Skeletal muscle satellite cell (primary cell): ENCODE measurements around the gene IRF2BP2.
"Not testable (repeated sequence)": the region's sequence is repeated elsewhere in the genome, so short reads cannot be mapped to it uniquely, and the experiment has no call there.

Experiments
- H3K27me3 ChIP-seq: 2 replicates; pipeline ENCODE4 v1.7.0; 2013; ENCODE audit warnings: low read length; ENCODE audit not compliant: control insufficient read depth, insufficient read depth
- H3K36me3 ChIP-seq: 2 replicates; pipeline ENCODE4 v1.7.0; 2013; ENCODE audit warnings: mild to moderate bottlenecking, control low read depth, low read length; ENCODE audit not compliant: insufficient read depth
- H3K4me1 ChIP-seq: 2 replicates; pipeline ENCODE4 v1.7.0; 2013; ENCODE audit warnings: low read length; ENCODE audit not compliant: control insufficient read depth, insufficient read depth
- H3K4me2 ChIP-seq: 2 replicates; pipeline ENCODE4 v1.7.0; 2013; ENCODE audit warnings: mild to moderate bottlenecking, low read length
- H3K4me3 ChIP-seq: 2 replicates; pipeline ENCODE4 v1.7.0; 2013; ENCODE audit warnings: low read length
- H3K9ac ChIP-seq: 2 replicates; pipeline ENCODE4 v1.7.0; 2013; ENCODE audit warnings: mild to moderate bottlenecking, low read depth, low read length, moderate library complexity
- H3K9me3 ChIP-seq: replicated peaks from 2 replicates; pipeline ENCODE4 v1.7.0; 2013; ENCODE audit warnings: mild to moderate bottlenecking, control low read depth, low read length

The IRF2BP2 gene

GRCh38 chr1:234645964-234646363 lies 36.0 kb upstream of the IRF2BP2 start:
- no peaks in the 10 kb centered on the region for H3K27me3 ChIP-seq
- no peaks in the 10 kb centered on the region for H3K36me3 ChIP-seq
- H3K9ac ChIP-seq, result no peak overlapping the region
- no peak overlapping the region for H3K4me2 ChIP-seq
- H3K4me3 ChIP-seq, result no peak overlapping the region
- H3K4me1 ChIP-seq, result peaks cover 16% of the 10 kb centered on the region
- H3K9me3 ChIP-seq, result peaks cover 5% of the 10 kb centered on the region

DNA sequence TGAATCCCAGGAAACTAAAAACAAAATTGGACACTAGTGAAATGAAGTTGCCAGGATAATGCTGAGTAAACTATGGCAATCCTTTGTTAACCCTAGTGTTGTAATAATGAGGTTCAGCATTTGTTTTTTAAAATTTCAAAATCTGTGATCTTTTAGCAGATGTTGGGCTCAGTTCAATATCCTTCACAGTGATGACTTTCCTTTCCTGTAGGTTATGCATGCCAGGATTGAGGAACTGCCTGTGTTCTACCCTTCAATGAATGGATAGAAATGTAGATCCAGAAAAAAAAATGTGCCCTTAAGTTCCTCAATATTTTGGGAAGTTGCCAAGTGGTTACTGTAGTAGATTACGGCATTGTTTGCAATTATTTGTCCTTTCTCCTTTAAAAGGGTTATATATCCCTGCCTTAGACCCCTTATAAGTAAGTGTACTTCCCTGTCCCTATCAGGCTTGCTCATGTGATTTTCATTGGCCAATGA lies 35.5 kb upstream of the IRF2BP2 start:
- Histone ChIP-seq H3K4me2 (no peak overlapping the region), H3K9me3 (peaks cover 5% of the 10 kb centered on the region)

GRCh38 chr1:234644928-234645327 lies 35.0 kb upstream of the IRF2BP2 start:
- H3K4me2 ChIP-seq, result no peak overlapping the region
- H3K36me3 ChIP-seq, result no peaks in the 10 kb centered on the region
- H3K4me1 ChIP-seq, result peaks cover 16% of the 10 kb centered on the region
- no peak overlapping the region for H3K4me3 ChIP-seq
- no peak overlapping the region for H3K9ac ChIP-seq
- no peaks in the 10 kb centered on the region for H3K27me3 ChIP-seq
- H3K9me3 ChIP-seq, result peaks cover 5% of the 10 kb centered on the region

More for the DNA sequence above, 35.5 kb upstream of the IRF2BP2 start:
- Histone ChIP-seq H3K4me3 (no peak overlapping the region), H3K36me3 (no peaks in the 10 kb centered on the region), H3K27me3 (no peaks in the 10 kb centered on the region), H3K4me1 (peaks cover 16% of the 10 kb centered on the region), H3K9ac (no peak overlapping the region)

DNA sequence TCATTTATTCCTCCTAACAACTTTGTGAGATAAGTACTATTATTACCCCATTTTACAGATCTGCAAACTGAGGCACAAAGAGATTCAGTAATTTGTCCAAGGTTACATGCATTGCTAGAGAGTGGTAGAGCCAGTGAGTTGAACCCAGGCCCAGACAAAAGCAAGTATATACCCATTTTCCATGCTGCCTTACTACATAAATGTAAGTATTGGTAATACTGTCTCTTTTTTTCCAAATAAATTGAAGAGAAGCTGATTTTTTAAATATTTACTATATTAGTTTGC lies 33.8 kb upstream of the IRF2BP2 start:
- H3K4me3 ChIP-seq, result no peak overlapping the region
- H3K9me3 ChIP-seq, result peaks cover 5% of the 10 kb centered on the region
- H3K27me3 ChIP-seq, result no peaks in the 10 kb centered on the region
- no peak overlapping the region for H3K9ac ChIP-seq
- peaks cover 4% of the 10 kb centered on the region for H3K4me1 ChIP-seq
- H3K36me3 ChIP-seq, result no peaks in the 10 kb centered on the region
- H3K4me2 ChIP-seq, result no peak overlapping the region

DNA sequence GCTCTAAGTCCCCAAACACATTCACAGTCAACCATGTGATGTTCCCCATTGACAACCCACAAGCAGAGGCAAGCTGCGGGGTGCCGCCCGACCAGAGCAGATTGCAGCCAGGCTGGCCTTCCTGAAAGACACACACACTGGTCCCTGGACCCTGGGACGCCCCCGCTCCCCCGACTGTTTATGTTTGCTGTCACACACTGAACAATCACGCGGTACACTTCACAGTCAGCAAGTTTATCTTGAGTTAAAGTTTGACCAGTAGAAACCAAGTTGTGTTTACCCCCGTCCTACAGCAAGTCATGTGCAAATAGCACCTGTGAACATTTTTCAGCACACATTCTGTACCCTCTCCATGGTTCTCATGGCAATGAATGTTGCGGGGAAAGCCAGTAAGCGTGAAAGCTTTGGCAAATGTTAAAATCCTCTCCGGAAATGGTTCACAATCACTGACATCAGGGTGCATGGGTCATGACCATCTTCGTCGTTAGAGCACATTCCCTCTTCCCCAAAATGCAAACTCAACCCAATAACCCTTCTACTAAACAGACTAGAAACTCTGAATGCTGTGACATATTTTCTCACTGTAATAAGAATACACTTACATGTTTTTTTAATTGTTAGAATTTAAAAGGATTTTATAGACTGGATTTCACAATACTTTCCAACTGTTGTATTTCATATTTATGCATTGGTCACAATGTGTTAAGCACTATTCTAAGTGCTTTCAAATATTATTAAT lies 33.3 kb upstream of the IRF2BP2 start:
- H3K4me3 ChIP-seq, result no peak overlapping the region
- peaks cover 5% of the 10 kb centered on the region for H3K9me3 ChIP-seq
- H3K9ac ChIP-seq, result no peak overlapping the region

GRCh38 chr1:234642428-234642827 lies 32.5 kb upstream of the IRF2BP2 start:
- peaks cover 5% of the 10 kb centered on the region for H3K9me3 ChIP-seq
- H3K4me2 ChIP-seq, result no peak overlapping the region
- no peak overlapping the region for H3K9ac ChIP-seq
- H3K4me3 ChIP-seq, result no peak overlapping the region
- H3K27me3 ChIP-seq, result no peaks in the 10 kb centered on the region
- H3K4me1 ChIP-seq, result no peaks in the 10 kb centered on the region
- no peaks in the 10 kb centered on the region for H3K36me3 ChIP-seq

More for the DNA sequence above, 33.3 kb upstream of the IRF2BP2 start:
- no peaks in the 10 kb centered on the region for H3K36me3 ChIP-seq
- H3K4me1 ChIP-seq, result peaks cover 3% of the 10 kb centered on the region
- H3K4me2 ChIP-seq, result no peak overlapping the region
- no peaks in the 10 kb centered on the region for H3K27me3 ChIP-seq

GRCh38 chr1:234639961-234640360 lies 30.0 kb upstream of the IRF2BP2 start:
- Histone ChIP-seq H3K9me3 (no peaks in the 10 kb centered on the region), H3K4me3 (no peak overlapping the region), H3K36me3 (no peaks in the 10 kb centered on the region), H3K4me2 (no peak overlapping the region), H3K27me3 (no peaks in the 10 kb centered on the region), H3K9ac (no peak overlapping the region), H3K4me1 (no peaks in the 10 kb centered on the region)

- H3K36me3 ChIP-seq, result no peaks in the 10 kb centered on the region
- H3K9me3 ChIP-seq, result no peaks in the 10 kb centered on the region
- H3K4me1 ChIP-seq, result no peaks in the 10 kb centered on the region
- no peak overlapping the region for H3K4me3 ChIP-seq
- no peaks in the 10 kb centered on the region for H3K27me3 ChIP-seq
- H3K4me2 ChIP-seq, result no peak overlapping the region
- no peak overlapping the region for H3K9ac ChIP-seq
Measured at GRCh38 chr1:234638832-234639799, 29.1 kb upstream of the IRF2BP2 start.

DNA sequence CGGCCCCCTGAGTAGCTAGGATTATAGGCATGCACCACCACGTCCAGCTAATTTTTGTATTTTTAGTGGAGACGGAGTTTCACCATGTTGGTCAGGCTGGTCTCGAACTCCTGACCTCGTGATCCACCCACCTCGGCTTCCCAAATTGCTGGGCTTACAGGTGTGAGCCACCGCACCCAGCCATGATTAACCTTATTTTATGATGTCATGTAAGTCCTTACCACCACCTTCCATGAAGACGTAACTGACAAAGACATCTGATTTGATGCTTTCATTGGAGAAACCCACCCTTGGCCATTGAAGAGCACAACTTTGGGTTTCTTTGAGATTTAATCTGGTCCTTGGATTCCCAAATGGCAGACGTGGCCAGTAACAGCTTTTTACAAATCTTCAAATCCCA lies 24.9 kb upstream of the IRF2BP2 start:
- not testable (repeated sequence) for H3K36me3 ChIP-seq, H3K9ac ChIP-seq, H3K4me2 ChIP-seq, H3K4me3 ChIP-seq, H3K9me3 ChIP-seq, H3K27me3 ChIP-seq
- peaks cover 22% of the 10 kb centered on the region for H3K4me1 ChIP-seq

DNA sequence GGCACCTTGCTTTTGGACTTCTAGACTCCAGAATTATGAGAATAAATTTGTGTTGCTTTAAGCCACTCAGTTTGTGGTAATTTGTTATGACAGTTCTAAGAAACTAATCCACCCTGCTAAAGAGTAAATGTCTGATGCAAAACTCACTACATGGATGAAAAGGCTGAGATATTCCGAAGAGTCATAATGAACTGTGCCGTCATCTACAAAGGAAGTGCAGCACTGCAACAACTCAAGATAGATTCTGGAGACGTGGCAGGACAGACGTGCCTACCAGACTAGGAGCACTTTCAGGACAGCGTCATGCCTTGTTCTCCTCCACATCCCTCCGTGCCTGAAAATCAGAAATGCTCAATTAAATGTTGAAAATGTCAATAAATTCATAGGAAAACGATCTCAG lies 24.4 kb upstream of the IRF2BP2 start:
- Histone ChIP-seq H3K4me3 (no peak overlapping the region), H3K9ac (no peak overlapping the region), H3K36me3 (no peaks in the 10 kb centered on the region), H3K9me3 (no peaks in the 10 kb centered on the region), H3K4me1 (peaks cover 23% of the 10 kb centered on the region), H3K27me3 (no peaks in the 10 kb centered on the region), H3K4me2 (no peak overlapping the region)

DNA sequence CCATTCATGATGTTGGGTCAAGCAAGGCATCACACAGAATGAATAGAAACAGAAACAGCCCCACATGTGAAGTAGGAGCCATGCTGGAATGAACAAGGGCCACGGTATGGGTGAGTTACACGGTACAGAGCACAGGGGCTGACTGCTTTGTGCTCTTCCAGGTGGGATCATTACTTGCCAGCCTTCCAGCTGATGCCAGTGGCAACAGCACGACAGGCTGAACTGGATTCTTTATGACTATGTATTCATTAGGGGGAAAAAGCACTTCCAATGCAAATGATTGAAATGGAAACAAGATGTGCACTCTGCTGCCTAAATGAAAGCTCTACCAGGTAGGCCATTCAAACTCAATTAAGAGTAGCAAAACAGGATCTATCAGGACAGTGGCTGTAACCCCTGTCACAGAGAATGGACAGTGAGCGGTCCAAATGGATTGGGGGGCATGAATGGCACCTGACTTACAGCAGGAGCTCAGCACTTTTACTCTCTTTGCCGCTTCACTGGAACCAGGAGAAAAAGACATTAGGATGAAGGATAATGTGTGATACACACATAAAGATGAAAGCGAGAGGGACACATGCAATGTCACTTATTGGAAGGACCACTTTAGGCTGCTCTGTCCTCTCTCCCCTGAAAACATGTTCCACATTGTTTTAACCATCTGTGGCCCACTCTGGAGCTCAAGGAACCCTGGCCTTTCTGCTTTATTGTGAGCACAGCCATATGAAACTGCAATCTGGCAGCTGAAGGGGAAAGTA lies 23.4 kb upstream of the IRF2BP2 start:
- no peak overlapping the region for H3K4me2 ChIP-seq
- no peak overlapping the region for H3K4me3 ChIP-seq
- H3K4me1 ChIP-seq, result peaks cover 32% of the 10 kb centered on the region
- no peaks in the 10 kb centered on the region for H3K27me3 ChIP-seq
- H3K36me3 ChIP-seq, result no peaks in the 10 kb centered on the region
- H3K9ac ChIP-seq, result no peak overlapping the region
- no peaks in the 10 kb centered on the region for H3K9me3 ChIP-seq
